Fibroblast of lung (primary cell): ENCODE results near the gene TAS1R3.
"Not testable (repeated sequence)": the region's sequence is repeated elsewhere in the genome, so short reads cannot be mapped to it uniquely, and the experiment has no call there.

Experiments
- EZH2 ChIP-seq: IDR thresholded peaks from 2 replicates; pipeline ENCODE4 v1.5.1; 2012; ENCODE audit warnings: low read length, control low read depth, mild to moderate bottlenecking; ENCODE audit errors: missing control alignments
- TF ChIP-seq, protein P1 (sequence below), 2 donors: IDR thresholded peaks in 1 of 2; conservative IDR thresholded peaks in 1 of 2; 1 replicate in 1 of 2; 2 replicates in 1 of 2; pipeline ENCODE4 v1.5.1; 2011 to 2012; ENCODE audit warnings: low read length in 2 of 2, control low read depth in 1 of 2, inconsistent platforms in 1 of 2, low read depth in 1 of 2, mild to moderate bottlenecking in 1 of 2

GRCh38 chr1:1370094-1370493 lies 39.0 kb downstream of the TAS1R3 start:
- TF ChIP-seq, protein P1, sequence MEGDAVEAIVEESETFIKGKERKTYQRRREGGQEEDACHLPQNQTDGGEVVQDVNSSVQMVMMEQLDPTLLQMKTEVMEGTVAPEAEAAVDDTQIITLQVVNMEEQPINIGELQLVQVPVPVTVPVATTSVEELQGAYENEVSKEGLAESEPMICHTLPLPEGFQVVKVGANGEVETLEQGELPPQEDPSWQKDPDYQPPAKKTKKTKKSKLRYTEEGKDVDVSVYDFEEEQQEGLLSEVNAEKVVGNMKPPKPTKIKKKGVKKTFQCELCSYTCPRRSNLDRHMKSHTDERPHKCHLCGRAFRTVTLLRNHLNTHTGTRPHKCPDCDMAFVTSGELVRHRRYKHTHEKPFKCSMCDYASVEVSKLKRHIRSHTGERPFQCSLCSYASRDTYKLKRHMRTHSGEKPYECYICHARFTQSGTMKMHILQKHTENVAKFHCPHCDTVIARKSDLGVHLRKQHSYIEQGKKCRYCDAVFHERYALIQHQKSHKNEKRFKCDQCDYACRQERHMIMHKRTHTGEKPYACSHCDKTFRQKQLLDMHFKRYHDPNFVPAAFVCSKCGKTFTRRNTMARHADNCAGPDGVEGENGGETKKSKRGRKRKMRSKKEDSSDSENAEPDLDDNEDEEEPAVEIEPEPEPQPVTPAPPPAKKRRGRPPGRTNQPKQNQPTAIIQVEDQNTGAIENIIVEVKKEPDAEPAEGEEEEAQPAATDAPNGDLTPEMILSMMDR (conservative IDR thresholded peaks at IDR 0.05 in 1 of 2, IDR thresholded peaks at IDR 0.05 in 1 of 2; ENCODE audit: low read depth in 1 of 2, low read length in 2 of 2), result not testable (repeated sequence)
- TF ChIP-seq EZH2, result not testable (repeated sequence)
